Erythroblast (primary cell): ENCODE results near the gene VSIG8.

ENCODE experiments used
- GATA1 ChIP-seq: IDR thresholded peaks from 2 replicates; pipeline ENCODE4 v1.6.1; 2011; ENCODE audit warnings: low read depth, mild to moderate bottlenecking, control low read depth, low read length, moderate library complexity
- POLR2A ChIP-seq: IDR thresholded peaks from 2 replicates; pipeline ENCODE4 v1.6.1; 2011; ENCODE audit warnings: mild to moderate bottlenecking, low read length

DNA sequence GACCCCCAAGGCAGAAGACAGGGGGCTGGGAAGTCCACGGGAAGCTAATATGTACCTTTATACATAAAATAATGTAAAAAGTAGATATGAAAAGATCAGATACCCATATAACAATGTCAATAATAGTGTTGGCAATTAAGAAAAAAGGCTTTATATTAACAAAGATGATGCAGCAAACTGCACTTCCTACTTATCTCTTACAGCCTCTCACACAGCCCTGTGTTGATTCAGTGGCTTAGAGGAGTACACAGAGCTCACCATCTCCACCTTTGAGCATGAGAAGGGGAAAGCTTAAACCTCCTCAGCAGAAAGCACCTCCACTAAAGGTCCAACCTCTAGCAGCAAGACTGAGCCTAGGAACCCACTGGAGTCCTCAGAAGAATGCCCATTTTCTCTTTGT is 7.2 kb upstream of the VSIG8 start:
- no peak for TF ChIP-seq POLR2A
- TF ChIP-seq GATA1: no peak
